ENCODE data around the gene MVB12B. TPM values are rescaled to one million over a fixed set of nuclear protein-coding genes. Genes with fewer than 3 reads are reported as not detected.

MVB12B gene
- total RNA-seq, 2 experiments from 2014 or later, result 33.5 to 34.1 TPM

DNA sequence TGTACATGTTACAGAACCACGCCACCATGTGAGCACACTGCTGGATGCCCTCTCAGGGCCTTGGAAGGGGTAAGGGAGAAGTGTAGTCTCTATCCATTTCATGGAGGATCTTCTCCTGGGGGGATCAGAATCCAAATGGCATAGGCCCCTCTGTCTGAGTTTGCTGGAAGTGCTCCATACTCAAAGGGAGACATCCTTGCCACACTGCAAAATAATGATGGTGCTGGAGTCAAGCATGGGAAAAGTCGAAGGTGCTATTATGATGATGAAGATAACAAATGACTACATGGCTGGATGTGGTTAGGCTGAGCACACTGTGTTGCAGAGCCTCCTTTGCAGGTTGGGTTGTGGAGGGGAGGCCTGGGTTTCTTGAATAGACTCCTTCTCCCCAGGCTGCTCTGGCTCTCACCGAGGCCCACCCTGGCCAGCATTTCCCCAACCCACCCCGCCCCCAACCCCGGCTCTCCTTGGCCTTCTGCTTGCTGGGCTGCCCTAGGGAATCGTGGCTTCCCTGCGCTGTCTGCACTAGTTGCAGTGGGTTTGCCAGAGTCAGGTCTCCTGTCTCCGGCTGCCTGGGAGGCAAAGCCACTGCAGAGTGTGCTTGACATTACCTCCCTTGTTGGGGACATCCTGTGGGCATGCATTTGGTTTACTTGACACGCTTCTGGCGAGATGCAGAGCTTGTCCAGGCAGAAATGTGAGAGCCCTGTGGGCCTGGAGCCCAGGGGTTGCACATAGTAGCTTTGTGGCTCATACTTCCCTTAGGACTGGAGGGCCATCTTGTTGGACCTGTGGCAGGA is 3.0 kb downstream of the MVB12B start:
- ATAC-seq (ENCODE audit: low read depth), result peak; percentile 71
- DNase-seq, result peak; percentile 66
- H3K4me3 Mint-ChIP-seq, result peak overlapping the region; percentile 75
- peak overlapping the region; percentile 97 for H3K27ac Mint-ChIP-seq
- POLR2A ChIA-PET, result interaction anchor here (0.7 to 3.7 kb wide), 4 partner anchors 11 to 141 kb away, joined by 3 to 18 read pairs (median 3); no protein-coding TSS in a partner anchor
- H3K4me1 Mint-ChIP-seq, result peaks cover 53% of the 10 kb centered on the region
- no peaks in the 10 kb centered on the region for H3K9me3 Mint-ChIP-seq
- peaks cover 8% of the 10 kb centered on the region for H3K36me3 Mint-ChIP-seq
- H3K27me3 Mint-ChIP-seq, result no peaks in the 10 kb centered on the region

DNA sequence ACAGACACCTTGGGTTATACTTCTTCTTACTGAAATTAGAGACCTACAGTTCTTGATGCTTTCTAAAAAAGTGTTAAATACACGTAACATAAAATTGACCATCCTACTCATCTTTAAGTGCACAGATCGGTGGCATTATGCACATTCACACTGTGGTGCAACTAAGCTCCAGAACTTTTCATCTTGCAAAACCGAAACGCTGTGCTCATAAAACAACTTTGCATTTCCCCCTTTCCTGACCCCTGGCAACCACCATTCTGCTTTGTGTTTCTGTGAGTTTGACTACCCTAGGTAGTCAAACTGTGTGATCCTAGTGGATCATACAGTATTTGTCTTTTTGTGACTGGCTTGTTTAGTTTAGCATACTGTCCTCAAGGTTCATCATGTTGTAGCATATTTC is 3.9 kb downstream of the MVB12B start:
- POLR2A ChIA-PET, result interaction anchor here (0.8 to 0.9 kb wide), 2 partner anchors 12 to 140 kb away, joined by 3 read pairs; no protein-coding TSS in a partner anchor
- peaks cover 52% of the 10 kb centered on the region for H3K4me1 Mint-ChIP-seq
- H3K4me3 Mint-ChIP-seq, result peak overlapping the region; percentile 75
- no peak for ATAC-seq (ENCODE audit: low read depth)
- H3K9me3 Mint-ChIP-seq, result no peaks in the 10 kb centered on the region
- H3K27ac Mint-ChIP-seq, result peak overlapping the region; percentile 97
- H3K27me3 Mint-ChIP-seq, result no peaks in the 10 kb centered on the region
- no peak for DNase-seq
- H3K36me3 Mint-ChIP-seq, result peaks cover 11% of the 10 kb centered on the region

DNA sequence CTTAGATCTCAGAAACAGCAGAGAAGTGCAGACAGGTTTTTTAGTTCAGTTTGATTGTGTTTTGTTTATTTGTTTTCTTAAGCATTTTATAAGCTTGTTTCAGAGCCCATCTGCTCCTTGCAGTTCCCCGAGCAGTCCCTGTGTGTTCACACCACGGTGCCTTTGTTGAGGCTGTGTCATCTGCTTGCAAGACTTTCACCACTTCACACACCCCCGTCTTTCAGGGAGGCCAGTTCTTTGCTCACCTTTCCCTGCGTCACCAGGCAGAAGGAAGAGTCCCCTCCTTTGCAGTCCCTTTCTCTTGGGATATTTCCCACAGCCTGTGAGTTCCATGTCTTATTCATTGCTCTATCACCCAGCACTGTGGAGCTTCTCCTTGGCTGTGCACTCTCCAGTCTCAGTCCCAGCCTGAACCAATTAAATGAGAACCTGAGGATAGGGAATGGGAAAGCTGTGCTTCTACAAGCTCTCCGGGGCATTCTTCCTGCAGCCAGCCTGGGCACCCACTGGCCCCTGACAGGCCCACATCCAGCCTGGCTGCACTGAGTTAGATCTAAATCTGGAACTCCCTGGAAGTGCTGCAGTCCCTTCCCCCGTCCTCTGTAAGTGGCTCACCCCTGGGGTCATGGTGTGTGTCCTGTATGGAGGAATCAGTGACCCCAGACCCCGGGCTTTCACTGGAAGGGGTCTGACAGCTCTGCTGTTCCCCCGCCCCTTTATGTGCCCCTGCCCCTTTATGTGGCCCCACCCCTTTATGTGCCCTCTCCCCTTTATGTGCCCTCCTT is 5.5 kb downstream of the MVB12B start:
- H3K4me1 Mint-ChIP-seq, result peaks cover 49% of the 10 kb centered on the region
- DNase-seq, result no peak
- H3K27ac Mint-ChIP-seq, result peak overlapping the region; percentile 48
- no peak for ATAC-seq (ENCODE audit: low read depth)
- no peaks in the 10 kb centered on the region for H3K27me3 Mint-ChIP-seq
- no peaks in the 10 kb centered on the region for H3K9me3 Mint-ChIP-seq
- POLR2A ChIA-PET, result interaction anchor here (0.8 to 1.3 kb wide), 2 partner anchors 64 to 472 kb away, joined by 3 read pairs; partner anchors contain the start of gene ZBTB43
- peak overlapping the region; percentile 49 for H3K4me3 Mint-ChIP-seq
- H3K36me3 Mint-ChIP-seq, result peaks cover 11% of the 10 kb centered on the region

DNA sequence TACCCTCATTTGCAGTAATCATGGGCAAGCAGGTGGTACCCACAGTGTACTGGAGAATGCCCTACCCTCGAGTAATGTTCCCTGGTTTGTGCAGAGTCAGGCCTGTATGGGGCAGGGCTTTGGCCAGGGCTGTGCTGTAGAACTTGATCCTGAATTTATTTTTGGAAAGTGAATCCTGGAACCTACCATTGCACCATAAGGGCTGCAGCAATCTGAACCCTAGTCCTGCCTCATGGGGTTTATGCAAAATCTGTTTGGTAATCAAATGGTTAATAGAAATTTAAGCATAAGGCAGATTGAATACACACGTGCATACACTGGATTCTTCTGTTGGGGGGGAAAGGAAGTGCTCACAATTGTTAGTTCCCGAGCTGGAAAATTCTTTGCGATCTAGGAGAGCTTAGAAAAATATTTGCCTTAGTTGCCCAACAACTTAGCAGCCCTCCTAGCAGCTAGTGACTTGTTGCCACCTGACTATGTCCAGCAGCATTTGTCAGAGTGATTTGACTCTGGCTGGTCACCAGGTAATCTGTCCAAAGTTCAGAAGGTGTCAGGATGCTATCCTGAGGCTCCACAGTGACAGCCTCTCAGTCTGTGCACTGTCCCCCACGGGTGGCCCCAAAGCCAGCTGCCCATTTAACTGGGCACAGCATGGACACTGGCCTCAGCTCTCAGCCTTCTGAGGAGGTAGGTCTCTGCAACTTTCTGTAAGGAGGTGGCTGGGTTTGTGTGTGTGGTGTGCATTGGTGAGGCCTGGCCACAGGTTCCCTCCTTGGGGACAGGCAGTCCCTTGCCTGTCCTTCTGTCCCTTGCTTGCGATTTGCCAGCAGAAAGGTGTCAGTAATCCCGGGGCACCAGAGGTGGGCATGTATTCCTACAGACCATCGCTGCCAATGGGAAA is 8.3 kb downstream of the MVB12B start:
- H3K9me3 Mint-ChIP-seq, result no peaks in the 10 kb centered on the region
- peaks cover 37% of the 10 kb centered on the region for H3K4me1 Mint-ChIP-seq
- H3K27ac Mint-ChIP-seq, result no peak overlapping the region
- ATAC-seq (ENCODE audit: low read depth) (no peak), DNase-seq (no peak)
- H3K27me3 Mint-ChIP-seq, result no peaks in the 10 kb centered on the region
- H3K36me3 Mint-ChIP-seq, result peaks cover 12% of the 10 kb centered on the region
- H3K4me3 Mint-ChIP-seq, result no peak overlapping the region
- POLR2A ChIA-PET, result interaction anchor here (0.6 kb wide), 1 partner anchor 1143 kb away, joined by 3 read pairs; no protein-coding TSS in a partner anchor

DNA sequence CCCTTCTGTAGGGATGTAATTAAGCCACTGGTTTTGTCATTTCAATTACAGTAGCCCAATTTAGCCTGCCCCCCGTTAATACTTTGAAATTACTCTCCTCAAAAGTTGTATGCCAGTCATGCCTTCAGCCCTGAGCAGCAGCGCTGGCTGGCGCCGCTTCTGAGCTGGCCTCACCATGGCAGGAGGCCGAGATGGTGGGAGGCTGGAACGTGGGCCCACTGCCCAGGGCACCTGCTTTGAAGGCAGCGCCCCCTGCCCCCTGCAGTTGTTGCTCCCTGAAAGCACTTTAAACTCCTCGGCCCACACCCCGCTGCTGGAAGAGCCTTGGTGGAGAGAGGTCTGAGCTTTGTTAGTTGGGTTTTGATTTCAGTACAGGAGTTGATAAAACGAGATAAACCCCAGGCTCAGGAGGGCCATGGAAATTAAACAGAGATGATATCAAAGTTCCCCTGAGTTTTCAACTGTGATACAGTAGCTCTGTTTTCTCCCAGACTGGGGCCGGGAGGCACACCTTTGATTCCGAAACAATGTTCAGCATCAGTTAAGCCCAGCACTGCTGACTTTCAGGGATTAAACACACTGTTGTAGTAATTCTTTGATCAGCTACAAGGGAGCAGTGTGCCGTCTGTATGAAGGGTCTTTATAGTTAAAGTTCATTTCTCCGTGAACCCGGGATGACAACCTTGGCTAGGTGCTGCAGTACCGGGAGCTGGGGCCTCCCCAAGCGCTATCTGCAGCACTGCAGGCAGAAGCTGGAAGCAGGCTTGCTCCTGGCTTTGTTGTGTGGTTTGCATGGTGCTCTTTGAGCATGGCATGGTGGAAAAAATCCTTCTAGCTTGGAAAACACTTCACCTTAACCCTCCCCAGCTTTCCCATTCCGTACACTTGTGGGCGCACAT is 9.5 kb downstream of the MVB12B start:
- no peak overlapping the region for H3K4me3 Mint-ChIP-seq
- H3K36me3 Mint-ChIP-seq, result peaks cover 16% of the 10 kb centered on the region
- no peak overlapping the region for H3K27ac Mint-ChIP-seq
- H3K27me3 Mint-ChIP-seq, result no peaks in the 10 kb centered on the region
- H3K9me3 Mint-ChIP-seq, result no peaks in the 10 kb centered on the region
- ATAC-seq (ENCODE audit: low read depth) (no peak), DNase-seq (no peak)
- POLR2A ChIA-PET, result interaction anchor here (0.7 kb wide), 1 partner anchor 41 kb away, joined by 3 read pairs; no protein-coding TSS in a partner anchor
- peaks cover 28% of the 10 kb centered on the region for H3K4me1 Mint-ChIP-seq

DNA sequence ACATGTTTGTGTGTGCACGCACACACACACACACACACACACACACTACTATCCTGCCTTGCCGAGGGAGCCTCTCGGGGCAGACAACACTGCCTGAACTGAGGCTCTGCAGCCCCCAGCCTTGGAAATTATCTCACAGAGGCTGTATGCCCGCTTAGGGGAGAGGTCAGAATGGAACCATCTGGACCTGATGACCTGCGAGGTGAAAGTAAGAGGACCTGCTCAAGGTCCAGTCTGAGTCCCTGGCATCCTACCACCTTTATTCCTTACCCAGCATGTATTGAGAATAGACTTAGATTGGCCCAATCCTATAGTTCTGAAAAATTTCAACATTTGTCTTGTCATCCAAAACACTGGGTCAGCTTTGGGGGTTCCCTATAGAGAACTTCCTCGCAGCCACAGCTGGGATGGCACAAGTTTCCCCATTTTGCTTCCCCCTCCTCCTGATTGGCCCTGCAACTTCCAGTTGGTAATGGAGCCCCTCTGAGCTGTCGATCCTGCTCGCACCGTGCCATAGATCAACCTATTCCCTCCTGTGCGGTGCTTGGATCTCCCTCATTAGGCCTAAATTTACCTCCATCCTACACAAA is 10.2 kb downstream of the MVB12B start:
- peaks cover 21% of the 10 kb centered on the region for H3K4me1 Mint-ChIP-seq
- no peak overlapping the region for H3K27ac Mint-ChIP-seq
- POLR2A ChIA-PET, result interaction anchor here (0.7 kb wide), 1 partner anchor 40 kb away, joined by 3 read pairs; no protein-coding TSS in a partner anchor
- DNase-seq, result no peak
- H3K36me3 Mint-ChIP-seq, result peaks cover 19% of the 10 kb centered on the region
- no peaks in the 10 kb centered on the region for H3K27me3 Mint-ChIP-seq
- ATAC-seq (ENCODE audit: low read depth), result no peak
- no peak overlapping the region for H3K4me3 Mint-ChIP-seq
- no peaks in the 10 kb centered on the region for H3K9me3 Mint-ChIP-seq

DNA sequence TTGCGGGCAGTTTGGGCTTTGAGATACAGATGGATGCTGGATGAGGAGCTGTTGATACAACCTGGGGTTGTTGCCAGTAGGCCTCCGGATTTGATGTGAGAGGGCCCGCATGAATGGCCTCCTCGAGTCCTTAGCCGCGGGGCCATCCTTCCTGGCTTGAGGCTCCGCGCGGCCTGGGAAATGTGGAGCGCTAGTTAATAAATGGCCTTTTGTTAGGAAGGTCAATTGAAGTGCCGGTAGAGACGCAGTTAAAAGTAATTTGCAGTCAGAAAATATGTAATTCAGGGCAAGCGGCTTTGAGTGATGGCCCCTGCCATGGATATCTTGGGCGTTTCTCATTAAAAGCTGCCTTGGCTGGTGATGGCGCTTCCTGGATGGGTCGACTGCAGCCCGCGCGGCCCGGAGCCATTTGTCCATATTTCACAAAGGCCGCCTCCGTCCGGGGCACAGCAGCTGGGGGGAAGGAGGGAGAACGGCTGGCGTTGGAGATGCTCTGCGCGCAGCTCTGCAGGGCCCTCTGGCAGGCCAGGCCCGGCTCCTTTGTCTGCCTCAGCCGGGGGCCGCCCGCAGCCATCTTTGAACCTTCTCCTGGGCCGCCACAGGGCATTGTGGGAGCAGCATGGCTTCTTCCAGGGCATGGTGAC is 11.2 kb downstream of the MVB12B start:
- ATAC-seq (ENCODE audit: low read depth) (no peak), DNase-seq (no peak)
- Mint-ChIP-seq H3K4me3 (no peak overlapping the region), H3K9me3 (no peaks in the 10 kb centered on the region), H3K27ac (no peak overlapping the region), H3K4me1 (peaks cover 13% of the 10 kb centered on the region), H3K36me3 (peaks cover 21% of the 10 kb centered on the region), H3K27me3 (no peaks in the 10 kb centered on the region)
- POLR2A ChIA-PET, result no interaction called here

DNA sequence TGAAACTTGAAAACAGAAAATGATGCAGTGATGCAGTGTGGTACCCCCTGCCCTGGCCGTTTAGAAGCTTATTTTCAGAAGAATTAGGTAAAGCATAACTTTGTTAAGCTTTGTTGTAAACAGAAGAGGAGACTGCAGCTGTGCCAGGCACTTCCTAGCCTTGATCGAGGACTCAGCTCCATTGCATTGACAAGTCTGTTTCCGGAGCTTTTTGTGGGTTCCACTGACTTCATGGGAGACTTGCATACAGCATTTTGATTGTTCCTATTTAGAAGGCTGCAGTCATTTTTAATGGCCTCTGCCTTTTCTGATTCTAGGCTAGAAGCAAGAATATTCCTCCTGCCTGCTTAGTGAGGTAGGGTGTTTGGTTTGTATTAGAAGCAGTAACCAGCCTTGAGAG is 12.3 kb downstream of the MVB12B start:
- Mint-ChIP-seq H3K27me3 (no peaks in the 10 kb centered on the region), H3K27ac (no peak overlapping the region), H3K4me3 (no peak overlapping the region), H3K4me1 (peaks cover 13% of the 10 kb centered on the region), H3K9me3 (no peaks in the 10 kb centered on the region), H3K36me3 (peaks cover 20% of the 10 kb centered on the region)
- POLR2A ChIA-PET, result no interaction called here
- no peak for ATAC-seq (ENCODE audit: low read depth)
- DNase-seq, result no peak

DNA sequence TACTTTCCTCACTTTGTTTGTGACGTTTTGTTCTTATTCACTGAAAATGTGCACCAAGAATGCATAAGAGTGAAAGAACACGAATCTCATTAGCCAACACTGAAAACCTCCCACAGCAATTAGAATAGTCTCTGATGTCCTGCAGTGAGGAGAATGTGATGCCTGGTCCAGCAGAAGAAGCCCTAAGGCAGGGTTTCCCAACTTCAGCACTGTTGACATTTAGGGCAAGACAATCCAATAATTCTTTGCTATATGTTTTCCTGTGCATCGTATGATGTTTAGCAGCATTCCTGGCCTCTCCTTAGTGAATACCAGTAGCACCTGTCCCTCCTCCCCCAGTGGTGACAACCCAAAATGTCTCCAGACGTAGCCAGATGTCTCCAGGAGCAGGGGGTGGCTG is 14.8 kb downstream of the MVB12B start:
- Mint-ChIP-seq H3K4me1 (peaks cover 18% of the 10 kb centered on the region), H3K4me3 (no peak overlapping the region), H3K36me3 (peaks cover 33% of the 10 kb centered on the region), H3K27me3 (no peaks in the 10 kb centered on the region), H3K9me3 (no peaks in the 10 kb centered on the region), H3K27ac (no peak overlapping the region)
- POLR2A ChIA-PET, result no interaction called here
- DNase-seq (no peak), ATAC-seq (ENCODE audit: low read depth) (no peak)

DNA sequence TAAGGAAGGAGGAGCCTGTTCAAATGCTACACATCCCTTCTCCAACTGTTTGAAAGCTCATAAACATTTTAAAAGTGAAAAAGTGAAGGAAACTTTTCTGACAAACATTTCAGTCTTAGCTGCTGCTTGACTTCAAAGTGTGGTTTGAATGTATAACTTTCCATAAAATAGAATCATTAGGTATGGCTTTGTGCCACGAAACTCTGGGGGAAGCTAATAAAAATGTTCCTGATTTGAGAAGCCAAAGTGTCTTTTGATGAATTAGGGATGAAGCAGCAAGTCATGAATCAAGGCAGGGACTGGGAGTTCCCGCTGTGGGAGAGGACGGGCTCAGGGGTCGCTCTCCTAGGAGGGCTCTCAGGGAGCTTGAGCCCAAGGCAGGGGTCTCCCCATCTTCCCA is 15.3 kb downstream of the MVB12B start:
- Mint-ChIP-seq H3K9me3 (no peaks in the 10 kb centered on the region), H3K36me3 (peaks cover 38% of the 10 kb centered on the region), H3K4me1 (peaks cover 22% of the 10 kb centered on the region), H3K27ac (no peak overlapping the region), H3K4me3 (no peak overlapping the region), H3K27me3 (no peaks in the 10 kb centered on the region)
- DNase-seq, result no peak
- POLR2A ChIA-PET, result no interaction called here
- no peak for ATAC-seq (ENCODE audit: low read depth)

DNA sequence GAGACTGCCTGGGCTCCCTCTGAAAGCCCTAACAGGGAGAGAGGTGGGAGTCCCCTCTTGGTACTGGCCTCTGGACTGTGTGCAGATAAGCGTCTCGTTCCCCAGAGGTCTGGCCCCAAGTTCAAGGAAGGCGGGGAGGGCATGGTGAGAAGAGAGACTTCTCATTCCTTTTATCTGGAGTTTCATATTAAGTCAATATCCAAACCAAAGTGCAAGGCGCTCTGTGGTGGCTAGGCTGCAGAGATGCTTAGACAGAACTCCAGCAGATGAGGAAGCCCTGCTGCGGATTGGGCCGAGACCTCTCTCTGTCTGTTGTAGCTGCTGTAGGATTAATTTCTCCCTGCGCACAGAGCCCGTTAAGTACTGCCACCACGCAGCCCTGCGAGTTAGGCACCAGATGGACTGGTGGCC is 16.0 kb downstream of the MVB12B start:
- peaks cover 38% of the 10 kb centered on the region for H3K36me3 Mint-ChIP-seq
- H3K9me3 Mint-ChIP-seq, result no peaks in the 10 kb centered on the region
- H3K27ac Mint-ChIP-seq, result no peak overlapping the region
- H3K4me1 Mint-ChIP-seq, result peaks cover 22% of the 10 kb centered on the region
- no peak for DNase-seq
- H3K4me3 Mint-ChIP-seq, result no peak overlapping the region
- H3K27me3 Mint-ChIP-seq, result no peaks in the 10 kb centered on the region
- POLR2A ChIA-PET, result no interaction called here
- no peak for ATAC-seq (ENCODE audit: low read depth)

All from activated naive CD8-positive, alpha-beta T cell treated with anti-CD3 and anti-CD28 coated beads, Interleukin-2, amount 10 ng/mL, durations not matched to agents 7 days and 5 days (primary cell).